IMR-90 (cell line): Measurements from ENCODE around the gene STARD7. TPM values are rescaled to one million over a fixed set of nuclear protein-coding genes. Genes with fewer than 3 reads are reported as not detected.

Experiments
- ATAC-seq: fragments of 200-7000 bp; cut with Tn5 transposase; 2 replicates; pipeline ENCODE4 v1.9.1; 2020; ENCODE audit warnings: low read depth, mild to moderate bottlenecking, moderate library complexity
- BruUV-seq: library from RNA; stranded (reverse); fragments of 400-500 nt; replicated peaks from 2 replicates; lab custom pipeline; 2021; lab: Mats Ljungman, UMichigan
- CTCF ChIA-PET: fragments of 300-600 bp; formaldehyde crosslinking; extraction: SDS; loops from one replicate; lab custom pipeline; 2021; ENCODE audit warnings: antibody characterized with exemption; lab: Yijun Ruan, JAX
- POLR2A ChIA-PET: fragments of 300-600 bp; sonication (Branson Sonifier 250); formaldehyde crosslinking; loops from one replicate; lab custom pipeline; 2022; ENCODE audit warnings: antibody characterized with exemption; ENCODE audit not compliant: unreplicated experiment; lab: Charles Lee
- DNase-seq: peaks from one replicate; pipeline ENCODE4 v3.0.0; 2013
- H2AFZ ChIP-seq: replicated peaks from 2 replicates; pipeline ENCODE3; 2013; ENCODE audit warnings: low read length, mild to moderate bottlenecking; ENCODE audit not compliant: poor library complexity
- H2AK5ac ChIP-seq: 2 replicates; pipeline ENCODE4 v1.6.1; 2013; ENCODE audit warnings: low read depth, low read length, inconsistent platforms
- H2AK9ac ChIP-seq: replicated peaks from 2 replicates; pipeline ENCODE3; 2013; ENCODE audit warnings: mild to moderate bottlenecking, low read depth, low read length, moderate library complexity; ENCODE audit not compliant: poor library complexity
- H2BK120ac ChIP-seq: 2 replicates; pipeline ENCODE4 v1.6.1; 2013; ENCODE audit warnings: low read depth, low read length, inconsistent platforms
- H2BK15ac ChIP-seq: 3 replicates; pipeline ENCODE4 v1.6.1; 2013; ENCODE audit warnings: low read depth, low read length, inconsistent platforms
- H2BK20ac ChIP-seq: 2 replicates; pipeline ENCODE4 v1.6.1; 2013; ENCODE audit warnings: low read depth, mild to moderate bottlenecking, inconsistent platforms, low read length, moderate library complexity
- H2BK5ac ChIP-seq: 2 replicates; pipeline ENCODE4 v1.6.1; 2013; ENCODE audit warnings: mild to moderate bottlenecking, low read depth, low read length, inconsistent platforms; ENCODE audit not compliant: poor library complexity, severe bottlenecking
- H3K14ac ChIP-seq: replicated peaks from 2 replicates; pipeline ENCODE4 v1.6.1; 2013; ENCODE audit warnings: low read depth, low read length, inconsistent platforms
- H3K18ac ChIP-seq: 2 replicates; pipeline ENCODE4 v1.6.1; 2013; ENCODE audit warnings: low read depth, low read length, control low read depth
- H3K23ac ChIP-seq: 2 replicates; pipeline ENCODE4 v1.6.1; 2013; ENCODE audit warnings: low read depth, low read length, inconsistent platforms
- H3K27ac ChIP-seq: 2 replicates; pipeline ENCODE4 v1.5.1; 2013; ENCODE audit warnings: mild to moderate bottlenecking, control low read depth, low read length; ENCODE audit not compliant: insufficient read depth
- H3K27me3 ChIP-seq: 2 replicates; pipeline ENCODE4 v1.6.1; 2013; ENCODE audit warnings: low read length; ENCODE audit not compliant: control insufficient read depth, insufficient read depth
- H3K36me3 ChIP-seq: 2 replicates; pipeline ENCODE4 v1.6.1; 2013; ENCODE audit warnings: low read length, mixed read lengths; ENCODE audit not compliant: control insufficient read depth, insufficient read depth
- H3K4ac ChIP-seq: 2 replicates; pipeline ENCODE4 v1.6.1; 2013; ENCODE audit warnings: low read depth, low read length, inconsistent platforms
- H3K4me1 ChIP-seq: 2 replicates; pipeline ENCODE4 v1.6.1; 2013; ENCODE audit warnings: low read length, mixed read lengths; ENCODE audit not compliant: control insufficient read depth, insufficient read depth
- H3K4me2 ChIP-seq: 2 replicates; pipeline ENCODE4 v1.6.1; 2013; ENCODE audit warnings: low read depth, mild to moderate bottlenecking, control low read depth, low read length, moderate library complexity
- H3K4me3 ChIP-seq: 2 replicates; pipeline ENCODE4 v1.5.1; 2013; ENCODE audit warnings: low read depth, mild to moderate bottlenecking, control low read depth, low read length, moderate library complexity; ENCODE audit not compliant: insufficient read depth
- H3K56ac ChIP-seq: 2 replicates; pipeline ENCODE4 v1.6.1; 2013; ENCODE audit warnings: low read length, inconsistent platforms; ENCODE audit not compliant: insufficient read depth; ENCODE audit errors: extremely low read depth
- H3K79me1 ChIP-seq, 2 experiments: 2 replicates each; pipeline ENCODE4 v1.6.1; 2013; ENCODE audit warnings: low read length in 2 of 2, inconsistent platforms in 1 of 2, low read depth in 1 of 2
- H3K9ac ChIP-seq: 2 replicates; pipeline ENCODE4 v1.6.1; 2013; ENCODE audit warnings: low read depth, low read length, control low read depth
- H3K9me1 ChIP-seq: 2 replicates; pipeline ENCODE4 v1.6.1; 2013; ENCODE audit warnings: low read length, inconsistent platforms; ENCODE audit not compliant: insufficient read depth
- H3K9me3 ChIP-seq: 2 replicates; pipeline ENCODE4 v1.6.1; 2013; ENCODE audit warnings: low read length; ENCODE audit not compliant: control insufficient read depth, insufficient read depth
- H4K20me1 ChIP-seq: 2 replicates; pipeline ENCODE4 v1.6.1; 2013; ENCODE audit warnings: low read length, inconsistent platforms; ENCODE audit not compliant: insufficient read depth
- H4K5ac ChIP-seq: 2 replicates; pipeline ENCODE4 v1.6.1; 2013; ENCODE audit warnings: mild to moderate bottlenecking, low read depth, low read length, control low read depth
- H4K8ac ChIP-seq, 2 experiments: 2 replicates each; pipeline ENCODE4 v1.6.1; 2013; ENCODE audit warnings: low read depth in 2 of 2, low read length in 2 of 2, control low read depth in 1 of 2, inconsistent platforms in 1 of 2
- H4K91ac ChIP-seq: 2 replicates; pipeline ENCODE4 v1.6.1; 2013; ENCODE audit warnings: low read depth, low read length, inconsistent platforms; ENCODE audit not compliant: insufficient read depth
- BHLHE40 ChIP-seq: fragments of 150-350 bp; IDR thresholded peaks from 2 replicates; pipeline ENCODE4 v1.6.1; 2016; ENCODE audit warnings: mild to moderate bottlenecking, low read depth, low read length
- CEBPB ChIP-seq: IDR thresholded peaks from 2 replicates; pipeline ENCODE4 v1.6.1; 2012; ENCODE audit warnings: low read depth, low read length, improper control_type of control experiment
- CTCF ChIP-seq: conservative IDR thresholded peaks from 2 replicates; pipeline ENCODE4 v1.5.1; 2012; ENCODE audit warnings: mild to moderate bottlenecking, low read depth, low read length, improper control_type of control experiment
- ELK1 ChIP-seq: fragments of 150-350 bp; IDR thresholded peaks from 2 replicates; pipeline ENCODE4 v1.6.1; 2016; ENCODE audit warnings: low read depth, mild to moderate bottlenecking, low read length, moderate library complexity, borderline replicate concordance
- FOS ChIP-seq: fragments of 150-350 bp; IDR thresholded peaks from 2 replicates; pipeline ENCODE4 v1.6.1; 2016; ENCODE audit warnings: low read depth, low read length
- MAFK ChIP-seq: IDR thresholded peaks from 2 replicates; pipeline ENCODE4 v1.6.1; 2012; ENCODE audit warnings: low read depth, low read length, improper control_type of control experiment
- MAZ ChIP-seq: IDR thresholded peaks from 2 replicates; pipeline ENCODE4 v1.6.1; 2012; ENCODE audit warnings: low read depth, mild to moderate bottlenecking, low read length, improper control_type of control experiment, moderate library complexity, borderline replicate concordance
- MXI1 ChIP-seq: IDR thresholded peaks from 2 replicates; pipeline ENCODE4 v1.6.1; 2012; ENCODE audit warnings: low read depth, mild to moderate bottlenecking, low read length, moderate library complexity, borderline replicate concordance
- RAD21 ChIP-seq: IDR thresholded peaks from 2 replicates; pipeline ENCODE4 v1.6.1; 2012; ENCODE audit warnings: low read length, improper control_type of control experiment
- RCOR1 ChIP-seq: IDR thresholded peaks from 2 replicates; pipeline ENCODE4 v1.6.1; 2012; ENCODE audit warnings: mild to moderate bottlenecking, low read length, improper control_type of control experiment; ENCODE audit not compliant: insufficient replicate concordance
- RFX5 ChIP-seq: IDR thresholded peaks from 2 replicates; pipeline ENCODE4 v1.8.0; 2012; ENCODE audit warnings: low read depth, mild to moderate bottlenecking, low read length, moderate library complexity
- SMC3 ChIP-seq: fragments of 150-350 bp; IDR thresholded peaks from 2 replicates; pipeline ENCODE4 v1.6.1; 2016; ENCODE audit warnings: low read depth, mild to moderate bottlenecking, antibody characterized with exemption, low read length, moderate library complexity
- USF2 ChIP-seq: fragments of 150-350 bp; IDR thresholded peaks from 2 replicates; pipeline ENCODE4 v1.6.1; 2017; ENCODE audit warnings: mild to moderate bottlenecking, antibody characterized with exemption, low read length, low read depth
- WGBS, 2 experiments: methylation state at CpG; one replicate each; pipeline versions ENCODE4 v1.1.5 to v1.1.7; 2013; ENCODE audit warnings: missing lambda C conversion rate in 2 of 2; ENCODE audit not compliant: insufficient read length in 1 of 2; ENCODE audit errors: extremely low coverage in 2 of 2; 5-methylcytosine and 5-hydroxymethylcytosine counted together
- dilution Hi-C: fragments of 300-500 bp; cut with HindIII; formaldehyde crosslinking; loops from one replicate; pipeline ENCODE4 v1.14.3; 2018; ENCODE audit warnings: low sequenced_read_pairs; ENCODE audit not compliant: unreplicated experiment
- in situ Hi-C: fragments of 300-500 bp; cut with MboI; formaldehyde crosslinking; loops from 3 replicates; pipeline ENCODE4 v1.14.3; 2019; ENCODE audit warnings: low sequenced_read_pairs, inconsistent platforms, mixed read lengths
- intact Hi-C: fragments of 100-400 bp; cut with micrococcal nuclease; formaldehyde crosslinking; loops from 2 replicates; pipeline ENCODE4 v1.10.0; 2022
- polyA plus RNA-seq, 3 experiments: library from polyadenylated mRNA; depleted of rRNA; stranded (reverse); fragments of >200 nt; gene quantifications; 2 replicates each; pipeline ENCODE4 v1.2.3, GENCODE V29; 2012; ENCODE audit warnings: low replicate concordance in 1 of 3
- total RNA-seq: library from RNA; depleted of rRNA; stranded (reverse); fragments of >200 nt; gene quantifications from 2 replicates; pipeline ENCODE4 v1.2.3, GENCODE V29; 2012

STARD7 gene
- total and polyA plus RNA-seq, 2 of the 4 experiments (the other 2 are of a cell fraction) = 61.7 to 138 TPM

GRCh38 chr2:96140941-96141623, 67.5 kb downstream of the STARD7 start:
- H4K8ac ChIP-seq = no peak overlapping the region
- H3K4me1 ChIP-seq = no peaks in the 10 kb centered on the region
- no peak overlapping the region for H3K56ac ChIP-seq
- H4K20me1 ChIP-seq = no peaks in the 10 kb centered on the region; the same call in 1 of the 2 replicates
- BruUV-seq = no TSS peak
- intact Hi-C loops (no loop called here), in situ Hi-C loops (no loop called here), dilution Hi-C loops (no loop called here)
- H3K27me3 ChIP-seq = peaks cover 10% of the 10 kb centered on the region; the same call in 1 of the 2 replicates
- H3K36me3 ChIP-seq = no peaks in the 10 kb centered on the region
- H2BK20ac ChIP-seq = no peak overlapping the region
- no peak overlapping the region for H3K27ac ChIP-seq
- peaks cover 0 to 4% of the 10 kb centered on the region in 2 experiments; a peak in 1 of 4 replicates for H3K79me1 ChIP-seq
- no peak overlapping the region for H3K4ac ChIP-seq
- H2AK5ac ChIP-seq = no peak overlapping the region
- no peak overlapping the region for H3K14ac ChIP-seq
- H4K5ac ChIP-seq = no peak overlapping the region
- no peak overlapping the region for H3K4me3 ChIP-seq
- no peaks in the 10 kb centered on the region for H3K9me3 ChIP-seq
- H3K23ac ChIP-seq = no peak overlapping the region
- H3K4me2 ChIP-seq = no peak overlapping the region
- H3K9ac ChIP-seq = no peak overlapping the region
- no peak overlapping the region for H2BK120ac ChIP-seq
- ChIA-PET POLR2A (no interaction called here), CTCF (interaction anchor here (1.2 kb wide), 1 partner anchor 34 kb away, joined by 4 read pairs; no protein-coding TSS in a partner anchor)
- TF ChIP-seq SMC3 (no peak), CTCF (no peak), CEBPB (no peak), RCOR1 (no peak), ELK1 (no peak), USF2 (no peak), MAFK (no peak), MXI1 (no peak), FOS (no peak), RAD21 (no peak), MAZ (no peak), BHLHE40 (no peak), RFX5 (no peak)
- no peak overlapping the region for H2AK9ac ChIP-seq
- no peak overlapping the region for H2BK5ac ChIP-seq
- H2AFZ ChIP-seq = no peak overlapping the region
- DNase-seq (no peak), ATAC-seq (no peak)
- no peak overlapping the region for H2BK15ac ChIP-seq
- no peak overlapping the region for H4K91ac ChIP-seq
- no peaks in the 10 kb centered on the region for H3K9me1 ChIP-seq
- H3K18ac ChIP-seq = no peak overlapping the region
- 85% methylated on average over 4 of the region's 13 CpGs; no CpG with 5 or more reads in 1 of the 2 experiments for WGBS, 2 experiments
